GM12872 (cell line): Measurements from ENCODE around the gene AFAP1L2.

ENCODE experiments used
- TF ChIP-seq, protein P1 (sequence below): IDR thresholded peaks from 3 replicates; pipeline ENCODE4 v1.5.1; 2011; ENCODE audit warnings: low read depth, mild to moderate bottlenecking, low read length, moderate library complexity; ENCODE audit not compliant: insufficient read depth

AFAP1L2 gene

GRCh38 chr10:114385557-114385956 lies 18.7 kb downstream of the AFAP1L2 start:
- TF ChIP-seq, protein P1, sequence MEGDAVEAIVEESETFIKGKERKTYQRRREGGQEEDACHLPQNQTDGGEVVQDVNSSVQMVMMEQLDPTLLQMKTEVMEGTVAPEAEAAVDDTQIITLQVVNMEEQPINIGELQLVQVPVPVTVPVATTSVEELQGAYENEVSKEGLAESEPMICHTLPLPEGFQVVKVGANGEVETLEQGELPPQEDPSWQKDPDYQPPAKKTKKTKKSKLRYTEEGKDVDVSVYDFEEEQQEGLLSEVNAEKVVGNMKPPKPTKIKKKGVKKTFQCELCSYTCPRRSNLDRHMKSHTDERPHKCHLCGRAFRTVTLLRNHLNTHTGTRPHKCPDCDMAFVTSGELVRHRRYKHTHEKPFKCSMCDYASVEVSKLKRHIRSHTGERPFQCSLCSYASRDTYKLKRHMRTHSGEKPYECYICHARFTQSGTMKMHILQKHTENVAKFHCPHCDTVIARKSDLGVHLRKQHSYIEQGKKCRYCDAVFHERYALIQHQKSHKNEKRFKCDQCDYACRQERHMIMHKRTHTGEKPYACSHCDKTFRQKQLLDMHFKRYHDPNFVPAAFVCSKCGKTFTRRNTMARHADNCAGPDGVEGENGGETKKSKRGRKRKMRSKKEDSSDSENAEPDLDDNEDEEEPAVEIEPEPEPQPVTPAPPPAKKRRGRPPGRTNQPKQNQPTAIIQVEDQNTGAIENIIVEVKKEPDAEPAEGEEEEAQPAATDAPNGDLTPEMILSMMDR: no peak

DNA sequence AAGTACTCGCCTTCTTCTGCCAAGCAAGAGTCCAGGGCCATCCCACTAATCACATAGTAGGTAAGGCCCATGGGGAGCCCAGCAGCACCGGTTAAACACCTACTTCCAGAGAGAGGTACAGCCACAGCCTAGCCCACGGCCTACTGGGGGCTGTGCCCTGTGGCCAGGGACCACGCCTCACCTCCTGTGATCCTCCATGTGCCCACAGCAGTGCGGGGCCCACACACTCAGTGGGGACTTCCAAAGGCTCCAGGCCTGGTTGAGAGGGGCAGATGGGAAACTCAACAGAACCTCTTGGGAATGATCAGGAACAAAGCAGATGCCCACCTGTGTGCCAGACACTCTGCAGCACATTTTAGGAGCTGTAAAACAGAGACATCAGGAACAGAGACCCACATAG lies 19.7 kb downstream of the AFAP1L2 start:
- TF ChIP-seq, protein P1: no peak

DNA sequence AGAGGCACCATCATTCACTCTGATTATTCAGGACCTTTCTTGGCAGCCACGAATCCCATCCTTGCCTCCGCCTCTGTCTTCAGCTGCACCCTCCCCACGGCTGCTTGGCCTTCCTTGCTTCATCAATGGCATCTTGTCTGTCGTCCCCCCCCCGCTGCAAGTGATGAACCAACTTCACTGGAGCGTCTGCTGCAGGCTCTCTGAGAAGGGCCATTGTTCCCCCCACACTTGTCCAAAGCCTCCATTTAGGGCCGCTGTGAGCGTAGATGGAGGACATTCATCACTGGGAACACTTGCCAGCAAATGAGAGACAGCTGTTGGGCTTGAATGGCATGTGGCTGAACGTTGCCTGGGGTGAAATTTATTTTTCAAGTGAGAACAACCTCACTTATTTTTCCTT lies 20.1 kb downstream of the AFAP1L2 start:
- TF ChIP-seq, protein P1: no peak

DNA sequence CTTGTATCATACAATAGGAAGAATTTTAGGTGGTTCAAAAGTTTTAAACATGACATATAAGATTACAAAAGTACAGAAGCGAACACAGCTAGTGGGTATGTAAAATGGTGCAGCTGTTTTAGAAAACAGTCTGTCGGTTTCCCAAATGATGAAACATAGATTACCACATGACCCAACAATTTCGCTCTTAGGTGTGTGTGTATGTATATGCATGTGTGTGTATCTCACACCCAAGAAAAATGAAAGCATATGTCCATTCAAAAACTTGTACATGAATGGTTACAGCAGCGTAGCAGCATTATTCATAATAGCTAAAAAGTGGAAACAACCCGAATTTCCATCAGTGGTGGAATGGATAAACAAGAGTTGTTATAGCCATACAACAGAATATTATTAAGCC lies 23.5 kb downstream of the AFAP1L2 start:
- TF ChIP-seq, protein P1: no peak

DNA sequence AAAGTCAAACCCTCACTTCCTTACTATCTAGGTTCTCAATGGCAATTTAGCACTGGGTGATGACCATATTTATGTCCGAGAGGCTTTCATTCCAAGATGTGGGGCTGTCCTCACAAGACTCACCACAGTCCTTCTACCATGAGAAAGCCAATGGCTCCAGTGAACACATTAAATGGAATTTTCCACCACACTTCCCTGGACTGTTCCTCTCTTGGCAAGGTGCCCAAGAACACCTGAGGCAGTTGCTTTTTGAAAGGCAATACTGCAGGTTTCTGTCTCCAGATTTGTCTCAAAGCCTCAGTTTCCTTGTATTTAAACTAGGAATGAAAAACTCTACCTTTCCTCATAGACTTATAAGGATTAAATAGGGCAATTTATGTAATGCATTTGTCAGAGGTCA lies 24.2 kb downstream of the AFAP1L2 start:
- TF ChIP-seq, protein P1: no peak

DNA sequence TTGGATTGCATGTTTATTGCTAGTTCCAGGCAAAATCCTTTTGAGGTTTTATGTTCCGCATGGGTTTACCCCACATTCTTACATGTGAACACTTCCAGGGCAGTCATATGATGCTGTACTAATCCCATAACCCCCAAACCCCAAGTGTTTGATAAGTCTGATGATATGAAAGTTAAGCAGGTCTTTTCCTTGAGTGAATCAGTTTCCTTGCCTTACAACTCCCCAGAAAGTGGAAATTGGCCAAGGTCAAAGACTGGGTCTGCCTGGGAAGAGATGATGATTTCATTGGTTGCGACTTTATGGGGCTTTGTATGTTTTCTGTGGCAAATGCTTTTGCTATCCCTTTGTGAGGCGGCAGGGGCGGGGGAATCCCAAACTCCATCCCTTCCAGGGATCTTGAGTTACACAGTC lies 24.7 kb downstream of the AFAP1L2 start:
- TF ChIP-seq, protein P1: no peak

GRCh38 chr10:114376523-114376922 lies 27.8 kb downstream of the AFAP1L2 start:
- TF ChIP-seq, protein P1: no peak

- TF ChIP-seq, protein P1: no peak
Measured at GRCh38 chr10:114375047-114375446, 29.3 kb downstream of the AFAP1L2 start.
